Measurements from ENCODE around the gene KRTAP5-2. TPM values are rescaled to one million over a fixed set of nuclear protein-coding genes. Genes with fewer than 3 reads are reported as not detected.

KRTAP5-2 gene
- total RNA-seq, 2 experiments from 2014 or later, result not detected

GRCh38 chr11:1574933-1575242 is 23.2 kb downstream of the KRTAP5-2 start:
- no peak for DNase-seq
- POLR2A ChIA-PET, result interaction anchor here (0.5 to 0.6 kb wide), 2 partner anchors 29 to 218 kb away, joined by 3 to 4 read pairs; no protein-coding TSS in a partner anchor
- Mint-ChIP-seq H3K4me1 (peaks cover 11% of the 10 kb centered on the region), H3K9me3 (peaks cover 9% of the 10 kb centered on the region), H3K27ac (no peak overlapping the region), H3K27me3 (peaks cover 32% of the 10 kb centered on the region), H3K36me3 (ENCODE audit: low read depth) (no peaks in the 10 kb centered on the region), H3K4me3 (no peak overlapping the region)
- CTCF ChIA-PET, result interaction anchor here (0.6 to 2.6 kb wide), 24 partner anchors 10 to 1596 kb away, joined by 3 to 15 read pairs (median 4); partner anchors contain the start of genes POLR2L and TSPAN4

DNA sequence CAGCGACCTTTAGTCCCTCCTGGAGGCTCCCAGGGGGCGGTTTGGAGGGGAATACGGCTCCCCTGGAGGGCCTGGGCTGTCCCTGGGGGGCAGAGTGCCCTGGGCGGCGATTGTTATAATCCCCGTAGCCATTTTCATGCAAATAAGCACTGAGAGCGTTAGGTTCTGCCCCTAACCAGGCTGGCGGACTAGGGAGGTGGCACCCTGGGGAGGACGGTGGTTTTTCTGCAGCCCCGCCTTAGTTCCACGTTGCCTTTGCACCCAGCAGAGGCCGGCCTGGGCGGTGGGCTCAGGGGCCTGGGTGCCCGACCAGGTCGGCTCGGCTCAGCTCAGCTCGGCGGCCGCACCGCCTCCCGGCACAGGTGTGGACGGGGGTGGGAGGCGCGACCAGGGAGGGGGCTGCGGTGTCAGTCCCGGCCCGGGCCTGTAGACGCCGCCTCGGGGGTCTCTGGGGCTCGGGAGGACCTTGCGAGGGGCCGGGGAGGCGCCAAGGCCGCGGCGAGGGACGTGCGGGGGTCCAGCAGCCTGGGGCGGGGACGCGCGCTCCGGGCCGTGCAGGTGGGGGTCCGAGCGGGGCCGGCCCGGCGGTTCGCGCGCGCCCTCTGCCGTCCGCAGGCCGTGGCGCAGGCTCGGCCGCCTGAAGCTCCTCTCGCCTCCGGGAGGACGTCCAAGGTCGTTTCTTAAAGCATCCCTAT is 23.7 kb downstream of the KRTAP5-2 start:
- Mint-ChIP-seq H3K27ac (no peak overlapping the region), H3K4me1 (peaks cover 11% of the 10 kb centered on the region), H3K4me3 (no peak overlapping the region), H3K9me3 (peaks cover 9% of the 10 kb centered on the region), H3K36me3 (ENCODE audit: low read depth) (no peaks in the 10 kb centered on the region), H3K27me3 (peaks cover 35% of the 10 kb centered on the region)
- ChIA-PET POLR2A (interaction anchor here (0.6 kb wide), 1 partner anchor 218 kb away, joined by 3 read pairs; no protein-coding TSS in a partner anchor), CTCF (interaction anchor here (0.6 to 2.6 kb wide), 26 partner anchors 8 to 1596 kb away, joined by 3 to 15 read pairs (median 4); partner anchors contain the start of genes POLR2L and TSPAN4)
- DNase-seq, result peak; percentile 42

DNA sequence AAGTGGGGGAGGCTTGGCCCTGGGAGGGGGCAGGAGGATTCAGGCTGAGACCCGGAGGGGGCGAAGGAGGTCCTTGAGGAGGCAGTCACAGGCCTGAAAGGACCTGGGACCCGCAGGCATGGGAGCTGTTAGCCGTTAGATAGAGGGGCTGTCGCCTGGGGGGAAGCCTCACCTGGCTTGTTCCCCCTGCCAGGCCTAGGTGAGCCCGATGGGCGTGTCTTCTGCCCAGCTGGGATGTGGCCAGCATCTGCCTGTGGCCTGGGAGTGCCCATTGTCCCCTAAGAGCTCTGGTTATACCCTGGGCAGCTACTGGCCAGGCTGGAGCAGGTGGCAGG is 24.2 kb downstream of the KRTAP5-2 start:
- Mint-ChIP-seq H3K27me3 (peaks cover 36% of the 10 kb centered on the region), H3K4me3 (no peak overlapping the region), H3K36me3 (ENCODE audit: low read depth) (no peaks in the 10 kb centered on the region), H3K9me3 (peaks cover 8% of the 10 kb centered on the region), H3K4me1 (peaks cover 11% of the 10 kb centered on the region), H3K27ac (no peak overlapping the region)
- POLR2A ChIA-PET, result no interaction called here
- no peak for DNase-seq
- CTCF ChIA-PET, result interaction anchor here (0.8 to 2.6 kb wide), 11 partner anchors 8 to 371 kb away, joined by 3 to 15 read pairs (median 4); no protein-coding TSS in a partner anchor

- CTCF ChIA-PET, result interaction anchor here (0.8 to 2.6 kb wide), 9 partner anchors 9 to 371 kb away, joined by 3 to 15 read pairs (median 4); no protein-coding TSS in a partner anchor
- DNase-seq, result no peak
Measured at GRCh38 chr11:1573077-1573902, 24.8 kb downstream of the KRTAP5-2 start.

DNA sequence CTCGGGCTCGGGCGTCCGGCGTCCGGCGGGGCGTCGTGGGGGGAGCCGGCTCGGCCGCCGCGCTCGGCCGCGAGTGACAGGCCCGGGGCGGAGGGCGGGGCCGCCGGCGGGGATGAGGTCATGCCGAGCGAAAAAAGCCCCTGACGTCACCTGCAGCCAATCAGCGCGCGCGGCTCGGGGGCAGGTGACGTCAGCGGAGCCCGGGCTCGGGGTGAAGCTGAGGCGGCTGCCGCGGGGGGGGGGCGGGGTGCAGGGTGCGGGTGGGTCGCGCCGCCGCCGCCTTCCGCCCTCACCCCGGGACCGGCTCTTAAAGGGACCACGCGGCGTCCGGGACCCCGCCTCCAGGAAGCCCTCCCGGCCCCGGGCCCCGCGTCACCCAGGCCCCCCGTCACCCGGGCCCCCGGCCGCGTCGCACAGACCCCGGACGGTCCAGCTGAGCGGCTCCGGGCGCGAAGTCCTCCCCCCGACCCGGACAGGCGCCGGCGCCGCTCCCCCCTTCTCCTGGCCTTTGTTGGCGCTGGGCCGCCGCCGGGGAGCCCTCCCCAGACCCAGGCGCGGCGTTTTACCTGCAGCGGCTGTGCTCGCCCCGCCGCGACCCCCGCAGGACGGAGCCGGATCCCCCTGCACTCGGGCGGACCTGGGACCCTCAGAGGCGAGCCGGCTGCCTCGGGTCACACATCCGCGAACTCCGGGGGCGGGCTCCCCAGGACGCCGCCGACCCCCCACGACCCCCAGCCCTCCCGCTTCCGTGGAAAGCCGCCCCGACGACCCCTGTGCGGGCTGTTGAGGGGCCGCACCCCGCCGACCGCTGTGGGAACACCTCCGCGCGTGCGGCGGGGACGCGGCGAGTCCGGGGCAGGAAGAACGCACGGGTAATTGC is 25.7 kb downstream of the KRTAP5-2 start, which contains the start of gene DUSP8:
TSS of gene DUSP8 (minus strand) at position 75 of the 880 bp plus-strand sequence. CDS start 6,445 bp downstream, outside the sequence.
- no peaks in the 10 kb centered on the region for H3K9me3 Mint-ChIP-seq
- H3K36me3 Mint-ChIP-seq (ENCODE audit: low read depth), result no peaks in the 10 kb centered on the region
- peaks cover 11% of the 10 kb centered on the region for H3K4me1 Mint-ChIP-seq
- peaks cover 33% of the 10 kb centered on the region for H3K27me3 Mint-ChIP-seq
- no peak within 1 kb of the TSS for H3K4me3 Mint-ChIP-seq
- peak; percentile 89 for DNase-seq
- no peak within 1 kb of the TSS for H3K27ac Mint-ChIP-seq
- ChIA-PET POLR2A (no interaction called here), CTCF (no interaction called here)

More at GRCh38 chr11:1573077-1573902, 24.8 kb downstream of the KRTAP5-2 start:
- Mint-ChIP-seq H3K4me1 (peaks cover 11% of the 10 kb centered on the region), H3K4me3 (peak overlapping the region; percentile 7), H3K27ac (no peak overlapping the region), H3K27me3 (peaks cover 33% of the 10 kb centered on the region), H3K36me3 (ENCODE audit: low read depth) (no peaks in the 10 kb centered on the region), H3K9me3 (peaks cover 3% of the 10 kb centered on the region)
- POLR2A ChIA-PET, result no interaction called here

GRCh38 chr11:1571760-1572196 is 26.3 kb downstream of the KRTAP5-2 start:
- no peak overlapping the region for H3K4me3 Mint-ChIP-seq
- POLR2A ChIA-PET, result no interaction called here

GRCh38 chr11:1570896-1571759 is 27.0 kb downstream of the KRTAP5-2 start:
- Mint-ChIP-seq H3K36me3 (ENCODE audit: low read depth) (no peaks in the 10 kb centered on the region), H3K9me3 (no peaks in the 10 kb centered on the region), H3K4me1 (peaks cover 11% of the 10 kb centered on the region), H3K27me3 (peaks cover 30% of the 10 kb centered on the region), H3K4me3 (peak overlapping the region; percentile 48), H3K27ac (peak overlapping the region; percentile 36)
- POLR2A ChIA-PET, result no interaction called here
- CTCF ChIA-PET, result no interaction called here
- no peak for DNase-seq

More at GRCh38 chr11:1571760-1572196, 26.3 kb downstream of the KRTAP5-2 start:
- CTCF ChIA-PET, result no interaction called here
- DNase-seq, result no peak
- Mint-ChIP-seq H3K27ac (no peak overlapping the region), H3K27me3 (peaks cover 33% of the 10 kb centered on the region), H3K9me3 (no peaks in the 10 kb centered on the region), H3K36me3 (ENCODE audit: low read depth) (no peaks in the 10 kb centered on the region), H3K4me1 (peaks cover 11% of the 10 kb centered on the region)

GRCh38 chr11:1570531-1570895 is 27.6 kb downstream of the KRTAP5-2 start:
- CTCF ChIA-PET, result no interaction called here
- peaks cover 26% of the 10 kb centered on the region for H3K27me3 Mint-ChIP-seq
- H3K4me1 Mint-ChIP-seq, result peaks cover 11% of the 10 kb centered on the region
- no peaks in the 10 kb centered on the region for H3K36me3 Mint-ChIP-seq (ENCODE audit: low read depth)
- DNase-seq, result no peak
- peak overlapping the region; percentile 48 for H3K4me3 Mint-ChIP-seq
- no peaks in the 10 kb centered on the region for H3K9me3 Mint-ChIP-seq
- POLR2A ChIA-PET, result no interaction called here
- peak overlapping the region; percentile 36 for H3K27ac Mint-ChIP-seq

GRCh38 chr11:1570001-1570453 is 28.1 kb downstream of the KRTAP5-2 start:
- H3K36me3 Mint-ChIP-seq (ENCODE audit: low read depth), result no peaks in the 10 kb centered on the region
- H3K4me3 Mint-ChIP-seq, result no peak overlapping the region
- ChIA-PET POLR2A (no interaction called here), CTCF (no interaction called here)
- H3K4me1 Mint-ChIP-seq, result peaks cover 11% of the 10 kb centered on the region
- H3K27ac Mint-ChIP-seq, result no peak overlapping the region
- no peaks in the 10 kb centered on the region for H3K9me3 Mint-ChIP-seq
- DNase-seq, result no peak
- H3K27me3 Mint-ChIP-seq, result peaks cover 22% of the 10 kb centered on the region

DNA sequence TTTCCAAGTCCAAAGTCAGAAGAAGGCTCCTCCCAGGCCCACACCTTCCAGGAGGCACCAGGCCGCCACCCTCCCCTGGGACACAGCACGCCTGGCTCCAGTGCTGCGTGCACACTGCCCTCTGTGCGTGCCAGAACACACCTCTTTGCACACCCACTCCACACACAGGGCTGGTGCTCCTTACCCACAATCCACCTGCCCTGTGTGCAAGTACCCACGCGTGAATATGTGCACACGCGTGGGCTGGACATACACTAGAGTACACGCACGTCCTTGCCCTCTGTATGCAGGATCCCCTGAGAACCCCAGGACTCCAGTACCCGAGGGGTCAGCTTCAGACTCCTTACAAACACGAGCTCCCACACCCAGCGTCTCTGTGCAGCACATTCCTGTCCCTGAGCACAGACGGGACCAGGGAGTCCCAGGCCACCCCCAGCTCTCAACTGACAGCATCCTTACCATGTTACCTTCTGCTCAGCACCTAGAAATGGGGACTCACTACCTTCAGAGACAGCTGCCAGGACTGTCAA is 28.8 kb downstream of the KRTAP5-2 start:
- no peaks in the 10 kb centered on the region for H3K36me3 Mint-ChIP-seq (ENCODE audit: low read depth)
- ChIA-PET CTCF (no interaction called here), POLR2A (no interaction called here)
- H3K27me3 Mint-ChIP-seq, result peaks cover 19% of the 10 kb centered on the region
- H3K4me3 Mint-ChIP-seq, result peak overlapping the region; percentile 42
- DNase-seq, result no peak
- peaks cover 11% of the 10 kb centered on the region for H3K4me1 Mint-ChIP-seq
- no peak overlapping the region for H3K27ac Mint-ChIP-seq
- no peaks in the 10 kb centered on the region for H3K9me3 Mint-ChIP-seq

DNA sequence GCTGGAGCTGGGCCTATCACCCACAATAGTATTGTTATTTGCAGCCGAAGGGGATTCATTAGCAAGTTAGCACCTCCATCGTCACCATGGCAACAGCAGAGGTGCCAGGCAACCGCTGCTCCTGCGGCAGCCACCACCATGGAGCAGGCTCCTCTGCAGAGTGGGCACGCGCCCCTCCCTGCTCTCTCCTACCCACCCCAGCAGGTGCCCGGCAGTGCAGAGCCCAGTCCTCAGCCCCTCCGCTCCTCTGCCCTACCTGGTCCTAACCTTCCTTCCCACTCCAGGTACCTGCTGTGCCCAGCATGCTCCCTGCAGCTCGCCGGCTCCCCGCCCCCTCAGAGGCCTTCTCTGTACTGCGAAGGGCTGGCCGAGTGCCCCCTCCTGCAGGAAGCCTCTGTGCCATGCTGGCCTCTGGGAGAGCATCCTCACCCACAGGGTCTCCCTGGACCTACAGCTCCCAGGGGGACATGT is 29.6 kb downstream of the KRTAP5-2 start:
- no peaks in the 10 kb centered on the region for H3K9me3 Mint-ChIP-seq
- POLR2A ChIA-PET, result no interaction called here
- no peak overlapping the region for H3K27ac Mint-ChIP-seq
- CTCF ChIA-PET, result interaction anchor here (0.6 kb wide), 1 partner anchor 1002 kb away, joined by 3 read pairs; no protein-coding TSS in a partner anchor
- no peak overlapping the region for H3K4me3 Mint-ChIP-seq
- peaks cover 5% of the 10 kb centered on the region for H3K4me1 Mint-ChIP-seq
- H3K36me3 Mint-ChIP-seq (ENCODE audit: low read depth), result no peaks in the 10 kb centered on the region
- peaks cover 15% of the 10 kb centered on the region for H3K27me3 Mint-ChIP-seq
- DNase-seq, result no peak
